Neural progenitor cell (in vitro differentiated cells): ENCODE measurements around the gene ARMC3. TPM values are rescaled to one million over a fixed set of nuclear protein-coding genes. Genes with fewer than 3 reads are reported as not detected.
"Not testable (repeated sequence)": the region's sequence is repeated elsewhere in the genome, so short reads cannot be mapped to it uniquely, and the experiment has no call there.

Experiments used
- DNase-seq: peaks from one replicate; pipeline ENCODE4 v3.0.0-alpha.2; 2016; ENCODE audit warnings: low spot score
- H2AFZ ChIP-seq: fragments of 200-600 bp; sonication (generic); replicated peaks from 2 replicates; pipeline ENCODE4 v1.6.1; 2016; ENCODE audit warnings: antibody characterized with exemption
- H3F3A ChIP-seq: fragments of 200-600 bp; sonication (generic); 2 replicates; pipeline ENCODE4 v1.6.1; 2016; ENCODE audit warnings: antibody characterized with exemption, low read depth
- H3K27ac ChIP-seq: fragments of 200-600 bp; sonication (generic); 2 replicates; pipeline ENCODE4 v1.5.1; 2016; ENCODE audit warnings: mild to moderate bottlenecking
- H3K27me3 ChIP-seq: fragments of 200-600 bp; sonication (generic); 2 replicates; pipeline ENCODE4 v1.6.1; 2016; ENCODE audit warnings: mild to moderate bottlenecking, moderate library complexity
- H3K36me3 ChIP-seq: fragments of 200-600 bp; sonication (generic); 2 replicates; pipeline ENCODE4 v1.5.1; 2016
- H3K4me1 ChIP-seq: fragments of 200-600 bp; sonication (generic); 2 replicates; pipeline ENCODE4 v1.6.1; 2016; ENCODE audit warnings: mixed run types
- H3K4me2 ChIP-seq: fragments of 200-600 bp; sonication (generic); 2 replicates; pipeline ENCODE4 v1.6.1; 2016
- H3K4me3 ChIP-seq: fragments of 200-600 bp; sonication (generic); 2 replicates; pipeline ENCODE4 v1.5.1; 2016
- H3K79me2 ChIP-seq: fragments of 200-600 bp; sonication (generic); 2 replicates; pipeline ENCODE4 v1.6.1; 2016; ENCODE audit warnings: low read depth
- H3K9ac ChIP-seq: fragments of 200-600 bp; sonication (generic); 2 replicates; pipeline ENCODE4 v1.6.1; 2016
- H3K9me3 ChIP-seq: fragments of 200-600 bp; sonication (generic); 2 replicates; pipeline ENCODE4 v1.5.1; 2016; ENCODE audit warnings: low read depth
- H4K20me1 ChIP-seq: fragments of 200-600 bp; sonication (generic); 2 replicates; pipeline ENCODE4 v1.6.1; 2016; ENCODE audit warnings: low read depth
- H3K27ac Mint-ChIP-seq: 3 replicates; pipeline ENCODE4 v1.8.0; 2021; ENCODE audit warnings: mixed read lengths
- H3K27me3 Mint-ChIP-seq: 2 replicates; pipeline ENCODE4 v1.8.0; 2022; ENCODE audit warnings: low read depth, mild to moderate bottlenecking, inconsistent platforms, moderate library complexity, mixed read lengths; ENCODE audit not compliant: insufficient read depth
- H3K36me3 Mint-ChIP-seq: 3 replicates; pipeline ENCODE4 v1.8.0; 2021; ENCODE audit warnings: mixed read lengths
- H3K4me1 Mint-ChIP-seq: 3 replicates; pipeline ENCODE4 v1.8.0; 2021; ENCODE audit warnings: mixed read lengths
- H3K4me3 Mint-ChIP-seq: 3 replicates; pipeline ENCODE4 v1.8.0; 2021; ENCODE audit warnings: mild to moderate bottlenecking, moderate library complexity, mixed read lengths
- H3K9me3 Mint-ChIP-seq: 3 replicates; pipeline ENCODE4 v1.8.0; 2020; ENCODE audit warnings: mixed read lengths
- EZH2 ChIP-seq: fragments of 200-600 bp; sonication (generic); IDR thresholded peaks from 2 replicates; pipeline ENCODE4 v1.6.1; 2017; ENCODE audit warnings: antibody characterized with exemption, mild to moderate bottlenecking, moderate library complexity
- EZH2phosphoT487 ChIP-seq: fragments of 200-600 bp; sonication (generic); IDR thresholded peaks from 2 replicates; pipeline ENCODE4 v1.6.1; 2017; ENCODE audit warnings: antibody characterized with exemption
- total RNA-seq: library from RNA; depleted of rRNA; stranded (reverse); fragments of >200 nt; gene quantifications from 2 replicates; pipeline ENCODE4 v1.2.3, GENCODE V29; 2015; ENCODE audit warnings: low replicate concordance
- TF ChIP-seq, protein P1 (sequence below): fragments of 200-600 bp; sonication (generic); IDR thresholded peaks from 2 replicates; pipeline ENCODE4 v1.5.1; 2017; ENCODE audit warnings: antibody characterized with exemption, mild to moderate bottlenecking

The ARMC3 gene
- total RNA-seq, 1 donor from 2014 or later = 14.6 TPM

- no peaks in the 10 kb centered on the region for H3K79me2 ChIP-seq
- no peak overlapping the region for H3K4me3 Mint-ChIP-seq
- H3K9me3 ChIP-seq = no peaks in the 10 kb centered on the region
- H3K9me3 Mint-ChIP-seq = no peaks in the 10 kb centered on the region
- DNase-seq = no peak
- H3K36me3 Mint-ChIP-seq = no peaks in the 10 kb centered on the region
- H3K4me3 ChIP-seq = peak overlapping the region; percentile 53
- TF ChIP-seq EZH2phosphoT487 (no peak), EZH2 (peak; percentile 5)
- TF ChIP-seq, protein P1, sequence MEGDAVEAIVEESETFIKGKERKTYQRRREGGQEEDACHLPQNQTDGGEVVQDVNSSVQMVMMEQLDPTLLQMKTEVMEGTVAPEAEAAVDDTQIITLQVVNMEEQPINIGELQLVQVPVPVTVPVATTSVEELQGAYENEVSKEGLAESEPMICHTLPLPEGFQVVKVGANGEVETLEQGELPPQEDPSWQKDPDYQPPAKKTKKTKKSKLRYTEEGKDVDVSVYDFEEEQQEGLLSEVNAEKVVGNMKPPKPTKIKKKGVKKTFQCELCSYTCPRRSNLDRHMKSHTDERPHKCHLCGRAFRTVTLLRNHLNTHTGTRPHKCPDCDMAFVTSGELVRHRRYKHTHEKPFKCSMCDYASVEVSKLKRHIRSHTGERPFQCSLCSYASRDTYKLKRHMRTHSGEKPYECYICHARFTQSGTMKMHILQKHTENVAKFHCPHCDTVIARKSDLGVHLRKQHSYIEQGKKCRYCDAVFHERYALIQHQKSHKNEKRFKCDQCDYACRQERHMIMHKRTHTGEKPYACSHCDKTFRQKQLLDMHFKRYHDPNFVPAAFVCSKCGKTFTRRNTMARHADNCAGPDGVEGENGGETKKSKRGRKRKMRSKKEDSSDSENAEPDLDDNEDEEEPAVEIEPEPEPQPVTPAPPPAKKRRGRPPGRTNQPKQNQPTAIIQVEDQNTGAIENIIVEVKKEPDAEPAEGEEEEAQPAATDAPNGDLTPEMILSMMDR = no peak
- no peaks in the 10 kb centered on the region for H3K36me3 ChIP-seq
- H3K4me1 Mint-ChIP-seq = no peaks in the 10 kb centered on the region
- H3K27ac ChIP-seq = no peak overlapping the region
- peak overlapping the region; percentile 80 for H3K4me2 ChIP-seq
- no peaks in the 10 kb centered on the region for H3K4me1 ChIP-seq
- H3F3A ChIP-seq = no peaks in the 10 kb centered on the region
- H3K27me3 Mint-ChIP-seq = peaks cover 2% of the 10 kb centered on the region
- peaks cover 28% of the 10 kb centered on the region for H3K27me3 ChIP-seq
- H4K20me1 ChIP-seq = no peaks in the 10 kb centered on the region
- H2AFZ ChIP-seq = peak overlapping the region; percentile 74
- H3K27ac Mint-ChIP-seq = no peak overlapping the region
- no peak overlapping the region for H3K9ac ChIP-seq
Observed at GRCh38 chr10:22927166-22927565, 687 bp upstream of the ARMC3 start.

DNA sequence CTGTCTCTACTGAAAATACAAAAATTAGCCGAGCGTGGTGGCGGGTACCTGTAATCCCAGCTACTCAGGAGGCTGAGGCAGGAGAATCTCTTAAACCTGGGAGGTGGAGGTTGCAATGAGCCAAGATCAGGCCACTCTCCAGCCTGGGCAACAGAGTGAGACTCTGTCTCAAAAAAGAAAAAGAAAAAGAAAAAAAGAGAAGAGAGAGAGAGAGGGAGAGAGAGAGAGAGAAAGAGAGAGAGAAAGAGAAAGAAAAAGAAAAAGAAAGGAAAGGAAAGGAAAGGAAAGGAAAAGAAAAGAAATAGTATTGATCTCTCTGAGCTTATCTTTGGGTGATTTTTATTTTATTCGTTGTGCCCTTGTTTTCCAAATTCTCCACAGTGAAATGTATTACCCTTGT lies 1.2 kb downstream of the ARMC3 start:
- H3K4me3 ChIP-seq, H3K36me3 ChIP-seq, H3K4me1 Mint-ChIP-seq, H3K9ac ChIP-seq, H3K4me2 ChIP-seq, H2AFZ ChIP-seq, H3K4me1 ChIP-seq, H3K79me2 ChIP-seq, H3K27ac Mint-ChIP-seq, H3K27me3 Mint-ChIP-seq, H3K36me3 Mint-ChIP-seq, H3K9me3 ChIP-seq, H3F3A ChIP-seq, DNase-seq, H3K9me3 Mint-ChIP-seq, H3K27ac ChIP-seq, H4K20me1 ChIP-seq: not testable (repeated sequence)
- peaks cover 28% of the 10 kb centered on the region for H3K27me3 ChIP-seq
- peak overlapping the region; percentile 1 for H3K4me3 Mint-ChIP-seq

- H3F3A ChIP-seq = no peaks in the 10 kb centered on the region
- no peaks in the 10 kb centered on the region for H3K36me3 Mint-ChIP-seq
- no peaks in the 10 kb centered on the region for H3K36me3 ChIP-seq
- H3K4me3 Mint-ChIP-seq = no peak overlapping the region
- H3K4me2 ChIP-seq = no peak overlapping the region
- no peak overlapping the region for H3K27ac Mint-ChIP-seq
- H3K79me2 ChIP-seq = no peaks in the 10 kb centered on the region
- no peaks in the 10 kb centered on the region for H3K4me1 ChIP-seq
- H4K20me1 ChIP-seq = no peaks in the 10 kb centered on the region
- H3K4me3 ChIP-seq = no peak overlapping the region
- no peaks in the 10 kb centered on the region for H3K9me3 Mint-ChIP-seq
- no peak for TF ChIP-seq EZH2phosphoT487
- TF ChIP-seq, protein P1 = no peak
- no peak for TF ChIP-seq EZH2
- no peak overlapping the region for H3K9ac ChIP-seq
- H3K27me3 Mint-ChIP-seq = peaks cover 2% of the 10 kb centered on the region
- DNase-seq = no peak
- H3K4me1 Mint-ChIP-seq = no peaks in the 10 kb centered on the region
- H3K27me3 ChIP-seq = peaks cover 20% of the 10 kb centered on the region
- H3K9me3 ChIP-seq = no peaks in the 10 kb centered on the region
- H2AFZ ChIP-seq = no peak overlapping the region
- H3K27ac ChIP-seq = no peak overlapping the region
Observed at GRCh38 chr10:22931948-22932347, 4.1 kb downstream of the ARMC3 start.

DNA sequence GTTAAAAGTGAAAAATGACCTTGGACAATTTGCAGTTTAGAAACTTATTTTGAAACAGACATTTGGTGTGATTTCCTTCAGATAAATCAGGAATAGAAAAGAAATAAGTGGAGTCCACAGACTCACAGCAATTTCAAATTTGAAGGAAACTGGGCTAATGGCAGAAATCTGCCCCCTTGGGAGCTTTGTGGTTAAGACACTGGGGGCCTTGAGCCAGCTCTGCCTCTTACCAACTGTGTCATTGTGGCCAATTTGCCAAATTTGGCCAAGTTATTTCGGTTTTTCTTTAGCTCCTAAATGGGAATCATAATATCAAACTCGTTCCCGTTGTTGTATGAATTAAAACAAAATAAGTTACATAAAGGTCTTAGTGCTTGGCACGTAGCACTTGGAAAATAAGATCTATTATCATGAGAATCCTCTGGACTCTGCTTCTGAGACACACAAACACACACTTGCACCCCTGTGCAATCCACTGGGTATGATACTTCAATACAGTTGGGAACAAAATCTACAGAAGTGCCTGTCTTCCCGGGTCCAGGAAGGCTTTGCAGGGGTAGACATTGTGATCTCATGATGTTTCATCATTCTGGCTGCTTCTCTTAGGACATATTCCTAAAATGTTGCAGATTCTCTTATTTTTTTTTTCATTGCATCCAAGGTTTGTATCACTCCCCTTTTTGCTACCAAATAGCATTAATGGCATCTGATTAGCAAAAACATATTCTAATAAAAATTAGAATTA lies 4.9 kb downstream of the ARMC3 start:
- Histone ChIP-seq H3K36me3 (no peaks in the 10 kb centered on the region), H2AFZ (no peak overlapping the region), H3K27me3 (peaks cover 14% of the 10 kb centered on the region), H3F3A (no peaks in the 10 kb centered on the region), H3K79me2 (no peaks in the 10 kb centered on the region), H3K27ac (no peak overlapping the region), H3K4me2 (no peak overlapping the region), H4K20me1 (no peaks in the 10 kb centered on the region), H3K4me3 (no peak overlapping the region), H3K4me1 (no peaks in the 10 kb centered on the region), H3K9me3 (no peaks in the 10 kb centered on the region), H3K9ac (no peak overlapping the region)
- no peaks in the 10 kb centered on the region for H3K4me1 Mint-ChIP-seq
- no peaks in the 10 kb centered on the region for H3K36me3 Mint-ChIP-seq
- no peak overlapping the region for H3K4me3 Mint-ChIP-seq
- no peaks in the 10 kb centered on the region for H3K9me3 Mint-ChIP-seq
- H3K27me3 Mint-ChIP-seq = peaks cover 2% of the 10 kb centered on the region
- no peak overlapping the region for H3K27ac Mint-ChIP-seq
- no peak for DNase-seq
- TF ChIP-seq, protein P1 = peak; percentile 4
- TF ChIP-seq EZH2 (no peak), EZH2phosphoT487 (no peak)
